Activated CD4-positive, CD25-positive, alpha-beta regulatory T cell treated with anti-CD3 and anti-CD28 coated beads, Interleukin-2, amount 50 U/mL, for 72 hours (primary cell): Measurements from ENCODE around the gene CLEC11A.

ENCODE experiments used
- DNase-seq: peaks from one replicate; pipeline ENCODE4 v3.0.0; 2021

The CLEC11A gene, protein sequence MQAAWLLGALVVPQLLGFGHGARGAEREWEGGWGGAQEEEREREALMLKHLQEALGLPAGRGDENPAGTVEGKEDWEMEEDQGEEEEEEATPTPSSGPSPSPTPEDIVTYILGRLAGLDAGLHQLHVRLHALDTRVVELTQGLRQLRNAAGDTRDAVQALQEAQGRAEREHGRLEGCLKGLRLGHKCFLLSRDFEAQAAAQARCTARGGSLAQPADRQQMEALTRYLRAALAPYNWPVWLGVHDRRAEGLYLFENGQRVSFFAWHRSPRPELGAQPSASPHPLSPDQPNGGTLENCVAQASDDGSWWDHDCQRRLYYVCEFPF

GRCh38 chr19:50723069-50723468 is at the start of gene CLEC11A:
CLEC11A (plus strand) TSS chr19:50723364; CDS start chr19:50723526, 162 bp downstream.
- no peak for DNase-seq

- DNase-seq: no peak
Measured at GRCh38 chr19:50676625-50677197, 46.5 kb upstream of the CLEC11A start.

GRCh38 chr19:50677636-50678035 is 45.5 kb upstream of the CLEC11A start:
- DNase-seq: no peak

- no peak for DNase-seq
Measured at GRCh38 chr19:50678323-50678722, 44.8 kb upstream of the CLEC11A start.

GRCh38 chr19:50679177-50680125 is 43.7 kb upstream of the CLEC11A start:
- DNase-seq: peak; percentile 83

DNA sequence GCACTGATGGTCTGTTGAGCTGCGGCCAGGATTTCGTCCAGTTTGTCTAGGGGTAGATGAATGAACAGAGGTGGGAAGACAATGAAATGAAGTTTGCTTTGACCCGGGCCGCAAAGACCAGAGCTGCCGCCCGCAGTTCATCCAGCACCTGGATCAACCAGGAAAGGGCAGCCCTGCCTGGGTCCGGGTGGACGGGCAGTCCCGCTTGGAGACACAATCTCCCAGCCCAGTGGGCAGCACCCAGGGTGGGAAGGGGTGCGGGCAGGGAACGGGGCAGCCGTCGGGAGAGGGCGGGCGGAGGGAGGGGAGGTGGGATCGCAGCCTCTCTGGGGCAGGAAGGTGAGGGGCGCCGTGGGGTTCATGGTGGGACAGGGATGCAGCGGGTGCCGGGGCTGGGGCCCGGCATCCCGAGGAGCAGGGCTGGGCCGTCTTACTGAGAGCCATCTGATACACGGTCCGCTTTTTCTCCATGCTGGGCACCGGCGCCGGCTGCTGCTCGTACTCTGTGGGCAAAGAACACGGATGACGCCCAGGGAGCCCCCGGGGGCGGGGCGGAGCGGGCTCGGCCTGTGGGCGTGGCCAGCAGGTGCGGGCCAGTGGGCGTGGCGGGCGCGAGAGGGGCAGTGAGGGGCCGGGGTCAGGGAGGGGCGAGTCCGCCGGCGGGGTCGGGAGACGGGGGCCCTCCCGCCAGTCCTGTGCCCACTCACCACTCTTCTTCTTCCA is 36.7 kb upstream of the CLEC11A start:
- no peak for DNase-seq

- no peak for DNase-seq
Measured at GRCh38 chr19:50688766-50689165, 34.4 kb upstream of the CLEC11A start.

- no peak for DNase-seq
Measured at GRCh38 chr19:50690439-50690838, 32.7 kb upstream of the CLEC11A start.

DNA sequence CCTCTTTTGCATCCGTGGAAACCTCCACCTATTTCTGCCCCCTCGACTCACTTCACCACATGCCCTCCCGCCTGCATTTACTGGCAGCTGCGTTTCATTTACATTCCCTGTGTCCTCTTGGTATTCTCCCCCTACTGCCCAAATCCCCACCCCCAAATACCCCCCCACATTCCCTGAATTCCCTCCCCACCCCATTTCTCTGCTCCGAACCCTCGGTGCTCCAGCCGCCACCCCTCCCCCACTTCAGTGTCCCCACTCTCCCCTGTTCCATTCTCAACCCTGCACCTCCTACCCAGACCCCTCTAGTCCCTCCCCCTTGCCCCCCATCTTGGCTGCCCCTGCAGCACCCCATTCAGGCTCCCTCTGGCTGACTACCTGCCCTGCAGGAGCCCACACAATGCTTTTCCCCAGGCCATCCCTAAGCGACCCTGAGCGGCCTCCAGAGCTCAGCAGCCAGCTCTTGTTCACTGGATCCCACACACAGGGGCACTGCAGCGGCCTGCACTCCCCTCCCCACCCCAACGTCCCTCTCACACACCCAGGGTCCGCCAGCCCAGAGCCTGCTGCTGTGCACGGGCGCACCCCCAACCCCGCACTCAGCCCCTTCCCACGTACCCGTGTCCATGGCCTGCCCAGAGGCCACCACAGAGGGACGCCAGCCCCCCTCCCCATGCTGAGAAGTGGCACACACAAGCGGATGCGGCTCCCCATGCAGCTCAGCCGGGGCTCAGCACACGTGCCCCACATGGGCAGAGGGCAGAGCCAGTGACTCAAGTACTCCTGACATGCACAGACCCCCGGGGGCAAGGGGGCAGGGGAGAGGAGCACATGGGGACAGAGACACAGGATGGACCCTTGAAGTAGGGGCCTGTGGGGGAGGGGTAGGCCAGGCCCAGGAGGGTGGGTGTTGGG is 29.8 kb upstream of the CLEC11A start:
- no peak for DNase-seq

DNA sequence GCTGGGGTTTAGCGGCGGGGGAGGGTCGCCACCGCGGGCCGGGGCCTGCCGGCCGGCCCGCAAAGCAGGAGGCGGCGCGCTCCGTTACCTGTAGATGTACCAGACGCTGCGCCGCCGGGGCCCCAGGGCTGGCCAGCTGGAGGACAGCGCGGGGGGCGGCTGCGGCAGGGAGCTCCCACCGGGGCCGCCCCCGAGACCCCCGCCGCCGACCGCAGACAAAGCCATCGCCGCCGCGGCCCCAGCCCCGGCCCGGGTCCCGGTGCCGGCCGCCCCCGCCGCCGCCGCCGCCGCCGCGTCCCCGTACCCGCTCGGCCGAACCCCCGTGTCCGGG is 28.4 kb upstream of the CLEC11A start:
- no peak for DNase-seq

- DNase-seq: no peak
Measured at GRCh38 chr19:50695251-50696093, 27.7 kb upstream of the CLEC11A start.

- no peak for DNase-seq
Measured at GRCh38 chr19:50696094-50696483, 27.1 kb upstream of the CLEC11A start.

DNA sequence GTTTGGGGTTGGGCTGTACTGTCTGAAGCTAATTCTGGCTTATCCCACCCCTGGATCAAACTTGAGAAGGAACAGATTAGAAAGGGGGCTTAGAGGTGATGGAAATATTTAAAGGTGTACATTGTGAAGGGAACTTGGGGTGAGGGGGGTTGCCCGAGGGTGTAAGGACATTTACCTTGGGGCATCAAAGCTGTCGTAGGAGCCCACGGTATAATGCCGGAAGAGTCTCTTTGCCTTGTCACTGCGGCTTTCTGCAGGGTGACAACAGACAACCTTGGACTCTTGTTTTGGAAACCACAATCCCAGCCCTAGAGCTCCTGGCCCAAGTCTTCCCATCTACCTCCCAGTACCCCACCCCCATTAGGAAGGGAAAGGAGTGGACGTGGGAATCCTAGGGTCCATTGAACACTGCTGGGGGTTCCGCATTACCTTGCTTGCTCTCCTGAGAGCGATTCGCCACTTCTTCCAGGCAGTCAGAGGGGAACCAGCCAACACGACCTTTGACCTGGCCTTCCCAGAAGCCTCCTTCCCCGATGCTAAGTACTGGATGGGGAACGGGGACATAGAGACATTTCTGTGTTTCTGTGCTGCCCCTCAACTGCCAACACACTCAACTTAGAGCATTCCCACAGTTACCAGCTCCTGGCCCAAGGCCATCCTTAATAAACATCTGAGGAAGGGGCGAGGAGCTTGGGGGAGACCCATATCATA is 25.6 kb upstream of the CLEC11A start:
- DNase-seq: no peak

- DNase-seq: no peak
Measured at GRCh38 chr19:50701367-50701985, 21.7 kb upstream of the CLEC11A start.

GRCh38 chr19:50702158-50702870 is 20.9 kb upstream of the CLEC11A start:
- no peak for DNase-seq

DNA sequence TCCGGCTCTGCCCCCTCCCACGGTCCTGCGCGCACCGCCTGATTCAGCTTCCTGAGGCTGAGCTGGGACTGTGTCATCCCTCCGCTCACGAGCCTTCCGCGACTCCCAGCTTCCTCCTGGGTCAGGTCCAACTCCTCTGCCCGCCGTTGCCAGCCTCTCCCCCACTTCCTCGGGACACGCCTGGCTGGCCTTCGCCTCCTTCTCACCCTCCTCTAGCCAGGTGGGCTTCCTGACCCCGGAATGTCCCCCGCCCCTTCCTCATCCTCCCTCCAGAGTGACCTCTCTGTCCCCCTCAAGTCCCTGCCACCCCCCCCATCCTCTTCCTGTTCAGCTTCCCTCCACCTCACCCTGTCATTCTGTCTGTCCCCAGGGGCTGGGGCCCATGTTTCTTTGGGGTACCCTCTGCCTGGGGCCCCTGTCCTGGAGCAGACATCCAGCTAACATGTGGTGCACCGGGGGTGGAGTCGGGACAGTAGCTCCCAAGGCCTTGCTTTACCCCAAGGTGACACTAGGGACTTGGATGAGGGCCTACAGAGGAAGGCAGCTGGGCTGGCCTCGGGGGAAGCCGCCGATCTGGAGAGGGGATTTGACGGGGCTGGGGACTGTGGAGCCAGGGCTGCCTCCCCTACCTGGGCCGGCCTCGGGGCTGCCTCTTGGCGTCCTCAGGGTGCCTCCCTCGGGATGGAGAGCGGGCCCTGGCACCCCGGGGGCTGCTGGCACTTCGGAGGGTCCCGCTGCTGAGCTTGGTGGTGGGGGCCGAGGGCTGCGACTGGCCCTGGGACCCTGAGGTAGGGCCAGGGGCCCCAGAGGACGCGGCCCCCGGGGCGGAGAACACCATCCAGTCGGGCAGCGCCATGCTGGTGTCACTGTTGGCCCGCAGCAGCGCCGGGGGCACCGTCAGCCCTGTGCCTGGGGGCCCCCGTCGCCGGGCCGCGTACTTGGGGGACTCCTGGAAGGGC is 20.0 kb upstream of the CLEC11A start:
- no peak for DNase-seq

GRCh38 chr19:50703915-50704796 is 19.0 kb upstream of the CLEC11A start:
- no peak for DNase-seq
